HG03139 (cell line): ENCODE data around the gene TRAPPC3L.
"Not testable (repeated sequence)": the region's sequence is repeated elsewhere in the genome, so short reads cannot be mapped to it uniquely, and the experiment has no call there.

Experiments
- ATAC-seq: cut with Tn5 transposase; IDR thresholded peaks from one replicate; pipeline ENCODE4 v1.9.1; 2021; ENCODE audit not compliant: unreplicated experiment

TRAPPC3L gene

GRCh38 chr6:116515141-116515540, 30.3 kb downstream of the TRAPPC3L start:
- no peak for ATAC-seq

- ATAC-seq: no peak
Observed at GRCh38 chr6:116514111-116514510, 31.4 kb downstream of the TRAPPC3L start.

GRCh38 chr6:116513224-116513875, 32.1 kb downstream of the TRAPPC3L start:
- ATAC-seq: no peak

- ATAC-seq: no peak
Observed at GRCh38 chr6:116512734-116513133, 32.8 kb downstream of the TRAPPC3L start.

GRCh38 chr6:116512111-116512559, 33.3 kb downstream of the TRAPPC3L start:
- peak; percentile 87 for ATAC-seq

GRCh38 chr6:116511424-116512110, 33.9 kb downstream of the TRAPPC3L start, which contains the start of gene CALHM5:
Gene CALHM5, plus strand, starts transcription at chr6:116511639. Its CDS starts 58 bp downstream, at chr6:116511697.
- ATAC-seq: no peak

- ATAC-seq: no peak
Observed at GRCh38 chr6:116508527-116508926, 37.0 kb downstream of the TRAPPC3L start.

- no peak for ATAC-seq
Observed at GRCh38 chr6:116507324-116507723, 38.2 kb downstream of the TRAPPC3L start.

- no peak for ATAC-seq
Observed at GRCh38 chr6:116500969-116501433, 44.5 kb downstream of the TRAPPC3L start.

GRCh38 chr6:116497113-116497676, 48.3 kb downstream of the TRAPPC3L start:
- no peak for ATAC-seq

- ATAC-seq: not testable (repeated sequence)
Observed at GRCh38 chr6:116495161-116495560, 50.3 kb downstream of the TRAPPC3L start.

- ATAC-seq: no peak
Observed at GRCh38 chr6:116492331-116493067, 53.0 kb downstream of the TRAPPC3L start.

GRCh38 chr6:116491610-116492330, 53.7 kb downstream of the TRAPPC3L start:
- ATAC-seq: no peak

GRCh38 chr6:116485559-116486184, 59.8 kb downstream of the TRAPPC3L start:
- no peak for ATAC-seq

- ATAC-seq: no peak
Observed at GRCh38 chr6:116483616-116484015, 61.9 kb downstream of the TRAPPC3L start.

GRCh38 chr6:116482780-116483179, 62.7 kb downstream of the TRAPPC3L start:
- no peak for ATAC-seq

GRCh38 chr6:116476002-116476678, 69.3 kb downstream of the TRAPPC3L start:
- peak; percentile 100 for ATAC-seq

- no peak for ATAC-seq
Observed at GRCh38 chr6:116475141-116475540, 70.3 kb downstream of the TRAPPC3L start.

- no peak for ATAC-seq
Observed at GRCh38 chr6:116472706-116473105, 72.8 kb downstream of the TRAPPC3L start.

- no peak for ATAC-seq
Observed at GRCh38 chr6:116471531-116471930, 74.0 kb downstream of the TRAPPC3L start.
